HepG2 (cell line): ENCODE measurements around the gene C6orf62. TPM values are rescaled to one million over a fixed set of nuclear protein-coding genes. Genes with fewer than 3 reads are reported as not detected.

Experiments used
- ATAC-seq: fragments of 200-7000 bp; cut with Tn5 transposase; 3 replicates; pipeline ENCODE4 v1.9.1; 2020; ENCODE audit warnings: mild to moderate bottlenecking, moderate library complexity
- BruUV-seq: library from RNA; stranded (reverse); fragments of 400-500 nt; replicated peaks from 2 replicates; lab custom pipeline; 2021; lab: Mats Ljungman, UMichigan
- CTCF ChIA-PET: fragments of 300-600 bp; formaldehyde crosslinking; extraction: SDS; loops from one replicate; lab custom pipeline; 2021; ENCODE audit warnings: low total read pairs, inconsistent platforms, low intra/inter-chr PET ratio; lab: Yijun Ruan, JAX
- POLR2A ChIA-PET: fragments of 350-600 bp; sonication (Branson Sonifier 250); formaldehyde crosslinking; loops from one replicate; lab custom pipeline; 2020; ENCODE audit warnings: antibody characterized with exemption, inconsistent platforms; lab: Yijun Ruan, JAX
- DNase-seq: peaks from one replicate; pipeline ENCODE4 v3.0.0-alpha.2; 2015; ENCODE audit warnings: low spot score
- FAIRE-seq: peaks from 3 replicates; lab custom pipeline; 2011; peaks lifted over from hg19 to GRCh38; lab: Jason Lieb, UNC
- H2AFZ ChIP-seq: one replicate; pipeline ENCODE4 v1.6.1; 2011; ENCODE audit warnings: low read length, inconsistent platforms
- H3K27ac ChIP-seq: fragments of 300-600 bp; 3 replicates; pipeline ENCODE4 v1.8.0; 2011; ENCODE audit warnings: mixed run types, mild to moderate bottlenecking, mixed read lengths, low read length, inconsistent platforms; ENCODE audit not compliant: insufficient read depth; ENCODE audit errors: extremely low read length
- H3K27me3 ChIP-seq, 2 experiments: fragments of 200-600 bp in 1 of 2; 2 replicates in 1 of 2; 3 replicates in 1 of 2; pipeline versions ENCODE4 v1.6.0 to v1.8.0; 2011; ENCODE audit warnings: low read length in 2 of 2, mild to moderate bottlenecking in 2 of 2, moderate library complexity in 2 of 2, inconsistent platforms in 1 of 2; ENCODE audit not compliant: insufficient read depth in 2 of 2, control insufficient read depth in 1 of 2
- H3K36me3 ChIP-seq, 2 experiments: fragments of 200-600 bp in 1 of 2; replicated peaks in 1 of 2; 2 replicates in 1 of 2; 3 replicates in 1 of 2; pipeline versions ENCODE4 v1.5.1 to v1.8.0; 2011; ENCODE audit warnings: low read length in 2 of 2, inconsistent platforms in 1 of 2; ENCODE audit not compliant: insufficient read depth in 2 of 2, control insufficient read depth in 1 of 2
- H3K4me1 ChIP-seq: 2 replicates; pipeline ENCODE4 v1.5.1; 2012; ENCODE audit warnings: low read length, inconsistent platforms; ENCODE audit not compliant: insufficient read depth
- H3K4me2 ChIP-seq: 2 replicates; pipeline ENCODE4 v1.6.0; 2011; ENCODE audit warnings: low read depth, low read length, inconsistent platforms
- H3K4me3 ChIP-seq, 3 experiments: fragments of 200-600 bp in 1 of 3; sonication (generic), shearing (Covaris generic) in 1 of 3; replicated peaks in 1 of 3; 2 replicates each; pipeline ENCODE4 v1.5.1; 2011 to 2016; ENCODE audit warnings: low read length in 3 of 3, inconsistent platforms in 2 of 3, low read depth in 2 of 3, mild to moderate bottlenecking in 2 of 3, control low read depth in 1 of 3, mixed read lengths in 1 of 3; ENCODE audit not compliant: insufficient read depth in 1 of 3
- H3K79me2 ChIP-seq: one replicate; pipeline ENCODE4 v1.6.1; 2011; ENCODE audit warnings: low read length, inconsistent platforms; ENCODE audit not compliant: insufficient read depth
- H3K9ac ChIP-seq: 2 replicates; pipeline ENCODE4 v1.6.0; 2011; ENCODE audit warnings: mild to moderate bottlenecking, low read depth, low read length, inconsistent platforms; ENCODE audit not compliant: insufficient read depth
- H3K9me3 ChIP-seq: 2 replicates; pipeline ENCODE4 v1.5.1; 2012; ENCODE audit warnings: mild to moderate bottlenecking, low read length
- H4K20me1 ChIP-seq: 2 replicates; pipeline ENCODE4 v1.6.0; 2011; ENCODE audit warnings: inconsistent platforms, mild to moderate bottlenecking, low read length, moderate library complexity; ENCODE audit not compliant: insufficient read depth
- FOSL1 ChIP-seq: sonication (generic); formaldehyde crosslinking; IDR thresholded peaks from 2 replicates; pipeline ENCODE4 v1.9.0; 2021; ENCODE audit warnings: missing genetic modification reagents, borderline replicate concordance
- GLI4 ChIP-seq: sonication (generic); formaldehyde crosslinking; IDR thresholded peaks from 2 replicates; pipeline ENCODE4 v1.5.1; 2020; ENCODE audit warnings: missing genetic modification reagents, mild to moderate bottlenecking, moderate library complexity, borderline replicate concordance
- IKZF1 ChIP-seq: fragments of 450-650 bp; IDR thresholded peaks from 2 replicates; pipeline ENCODE4 v1.7.1; 2016
- MBD4 ChIP-seq: IDR thresholded peaks from 2 replicates; pipeline ENCODE4 v1.6.1; 2012; ENCODE audit warnings: low read length, inconsistent platforms, borderline replicate concordance
- PITX1 ChIP-seq: sonication (generic); formaldehyde crosslinking; IDR thresholded peaks from 2 replicates; pipeline ENCODE4 v1.5.1; 2020; ENCODE audit warnings: mild to moderate bottlenecking, missing genetic modification reagents
- POGZ ChIP-seq: sonication (generic); formaldehyde crosslinking; IDR thresholded peaks from 2 replicates; pipeline ENCODE4 v1.4.0; 2020; ENCODE audit warnings: mild to moderate bottlenecking, missing genetic modification reagents
- STAG1 ChIP-seq: sonication (generic); formaldehyde crosslinking; IDR thresholded peaks from 2 replicates; pipeline ENCODE4 v1.4.0; 2020; ENCODE audit warnings: missing genetic modification reagents
- TEAD3 ChIP-seq: optimal IDR thresholded peaks from 2 replicates; pipeline ENCODE3; 2016; ENCODE audit warnings: borderline replicate concordance
- ZNF234 ChIP-seq: sonication (generic); formaldehyde crosslinking; conservative IDR thresholded peaks from 2 replicates; pipeline ENCODE4 v1.5.1; 2020; ENCODE audit warnings: mild to moderate bottlenecking, missing genetic modification reagents
- ZNF570 ChIP-seq: sonication (generic); formaldehyde crosslinking; IDR thresholded peaks from 2 replicates; pipeline ENCODE4 v1.4.0; 2020; ENCODE audit warnings: mild to moderate bottlenecking, missing genetic modification reagents, borderline replicate concordance
- ZNF878 ChIP-seq: sonication (generic); formaldehyde crosslinking; IDR thresholded peaks from 2 replicates; pipeline ENCODE4 v1.8.1; 2023; ENCODE audit warnings: mild to moderate bottlenecking, missing genetic modification reagents, moderate library complexity
- WGBS: methylation state at CpG from one replicate; pipeline ENCODE4 v1.1.6; 2017; ENCODE audit warnings: low lambda C conversion rate; 5-methylcytosine and 5-hydroxymethylcytosine counted together
- in situ Hi-C: cut with HindIII; loops from 2 replicates; pipeline ENCODE4 v1.10.0; 2017; ENCODE audit warnings: low pct_unique_long_range_greater_than_20kb; ENCODE audit not compliant: extremely low pct_ligation_motif_present
- intact Hi-C: fragments of 100-400 bp; cut with micrococcal nuclease; formaldehyde crosslinking; loops from one replicate; pipeline ENCODE4 v1.10.0; 2022; ENCODE audit not compliant: unreplicated experiment
- polyA plus RNA-seq, 8 experiments: library from polyadenylated mRNA; depleted of rRNA in 3 of 8; stranded (reverse) in 7 of 8; unstranded in 1 of 8; fragments of >200 nt; fragmentation: Illumina TruSeq in 4 of 8; extraction: Trizol in 4 of 8; gene quantifications; 2 replicates each; pipeline versions ENCODE4 v1.2.1 to v1.2.3, GENCODE V29; 2011 to 2016; ENCODE audit warnings: low read depth in 4 of 8, missing spikeins in 1 of 8, mixed read lengths in 1 of 8; ENCODE audit not compliant: insufficient read depth in 1 of 8
- total RNA-seq, 5 experiments: library from RNA; depleted of rRNA; stranded (reverse); fragments of >200 nt; fragmentation: Illumina TruSeq; extraction: Trizol; gene quantifications; 2 replicates each; pipeline ENCODE4 v1.2.3, GENCODE V29; 2016; ENCODE audit warnings: low read depth in 1 of 5
- TF ChIP-seq, protein P1 (sequence below): sonication (generic); formaldehyde crosslinking; IDR thresholded peaks from 2 replicates; pipeline ENCODE4 v1.5.0; 2020; ENCODE audit warnings: mild to moderate bottlenecking, missing genetic modification reagents, moderate library complexity
- TF ChIP-seq, protein P2 (sequence below), 2 experiments: fragments of 450-650 bp in 1 of 2; sonication (generic) in 1 of 2; formaldehyde crosslinking; IDR thresholded peaks; 2 replicates each; pipeline versions ENCODE4 v1.5.0 to v1.8.0; 2020 to 2022; ENCODE audit warnings: mild to moderate bottlenecking in 1 of 2, missing genetic modification reagents in 1 of 2
- TF ChIP-seq, protein P3 (sequence below): sonication (generic); formaldehyde crosslinking; IDR thresholded peaks from 2 replicates; pipeline ENCODE4 v1.4.0; 2020; ENCODE audit warnings: missing genetic modification reagents, mild to moderate bottlenecking, borderline replicate concordance
- TF ChIP-seq, protein P4 (sequence below): sonication (generic); formaldehyde crosslinking; IDR thresholded peaks from 2 replicates; pipeline ENCODE4 v1.5.1; 2020; ENCODE audit warnings: mild to moderate bottlenecking, missing genetic modification reagents

C6orf62 gene
- total and polyA plus RNA-seq, 2 of the 13 experiments (the other 11 are each of a cell fraction or from before 2014, with no cell fraction given), result 54.8 to 90.4 TPM

DNA sequence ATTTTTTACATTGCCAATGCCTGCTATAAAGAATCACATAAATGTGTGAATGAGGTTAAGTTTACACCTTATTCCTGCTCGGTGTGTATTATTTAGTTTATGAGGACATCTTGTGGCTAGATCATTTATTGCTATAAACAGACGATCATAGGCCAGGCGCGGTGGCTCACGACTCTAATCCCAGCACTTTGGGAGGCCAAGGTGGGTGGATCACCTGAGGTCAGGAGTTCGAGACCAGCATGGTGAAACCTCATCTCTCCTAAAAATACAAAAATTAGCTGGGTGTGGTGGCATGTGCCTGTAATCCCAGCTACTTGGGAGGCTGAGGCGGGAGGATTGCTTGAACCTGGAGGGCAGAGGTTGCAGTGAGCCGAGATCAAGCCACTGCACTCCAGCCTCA is 23.3 kb downstream of the C6orf62 start (continued):
- TF ChIP-seq, protein P1, sequence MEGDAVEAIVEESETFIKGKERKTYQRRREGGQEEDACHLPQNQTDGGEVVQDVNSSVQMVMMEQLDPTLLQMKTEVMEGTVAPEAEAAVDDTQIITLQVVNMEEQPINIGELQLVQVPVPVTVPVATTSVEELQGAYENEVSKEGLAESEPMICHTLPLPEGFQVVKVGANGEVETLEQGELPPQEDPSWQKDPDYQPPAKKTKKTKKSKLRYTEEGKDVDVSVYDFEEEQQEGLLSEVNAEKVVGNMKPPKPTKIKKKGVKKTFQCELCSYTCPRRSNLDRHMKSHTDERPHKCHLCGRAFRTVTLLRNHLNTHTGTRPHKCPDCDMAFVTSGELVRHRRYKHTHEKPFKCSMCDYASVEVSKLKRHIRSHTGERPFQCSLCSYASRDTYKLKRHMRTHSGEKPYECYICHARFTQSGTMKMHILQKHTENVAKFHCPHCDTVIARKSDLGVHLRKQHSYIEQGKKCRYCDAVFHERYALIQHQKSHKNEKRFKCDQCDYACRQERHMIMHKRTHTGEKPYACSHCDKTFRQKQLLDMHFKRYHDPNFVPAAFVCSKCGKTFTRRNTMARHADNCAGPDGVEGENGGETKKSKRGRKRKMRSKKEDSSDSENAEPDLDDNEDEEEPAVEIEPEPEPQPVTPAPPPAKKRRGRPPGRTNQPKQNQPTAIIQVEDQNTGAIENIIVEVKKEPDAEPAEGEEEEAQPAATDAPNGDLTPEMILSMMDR (CRISPR knock-in tag), result peak; percentile 84
- 0 out of 2 replicates have a peak, but pooled peaks have one; percentile 43 for TF ChIP-seq ZNF878 (CRISPR knock-in tag)
- TF ChIP-seq, protein P2, sequence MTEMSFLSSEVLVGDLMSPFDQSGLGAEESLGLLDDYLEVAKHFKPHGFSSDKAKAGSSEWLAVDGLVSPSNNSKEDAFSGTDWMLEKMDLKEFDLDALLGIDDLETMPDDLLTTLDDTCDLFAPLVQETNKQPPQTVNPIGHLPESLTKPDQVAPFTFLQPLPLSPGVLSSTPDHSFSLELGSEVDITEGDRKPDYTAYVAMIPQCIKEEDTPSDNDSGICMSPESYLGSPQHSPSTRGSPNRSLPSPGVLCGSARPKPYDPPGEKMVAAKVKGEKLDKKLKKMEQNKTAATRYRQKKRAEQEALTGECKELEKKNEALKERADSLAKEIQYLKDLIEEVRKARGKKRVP (CRISPR knock-in tag; IDR thresholded peaks at IDR 0.05), result 0 out of 4 replicates have a peak, but pooled peaks of 1 of the 2 experiments have one; percentile 8
- TF ChIP-seq STAG1, result peak; percentile 91
- 0 out of 2 replicates have a peak, but pooled peaks have one; percentile 20 for TF ChIP-seq PITX1 (CRISPR knock-in tag)

DNA sequence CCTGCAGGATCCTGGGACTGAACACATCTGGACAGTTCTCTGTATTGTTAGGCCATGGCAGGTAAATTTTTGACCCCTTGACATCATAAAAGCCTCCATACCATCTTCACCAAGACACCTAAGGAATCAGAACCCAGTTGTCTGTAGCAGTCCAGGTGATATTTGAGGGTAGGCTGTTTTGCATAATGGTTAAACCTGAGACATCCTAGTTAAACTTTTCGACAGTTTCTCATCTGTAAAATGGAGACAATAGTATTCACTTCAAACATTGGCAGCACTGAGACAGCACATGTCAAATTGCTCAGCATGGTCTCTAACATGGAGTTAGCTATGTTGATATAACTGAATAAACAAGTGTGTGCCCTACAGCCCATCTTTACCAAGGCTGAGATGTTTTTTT is 24.8 kb downstream of the C6orf62 start:
- ChIA-PET POLR2A (no interaction called here), CTCF (interaction anchor here (4.2 kb wide), 1 partner anchor 113 kb away, joined by 105 read pairs; no protein-coding TSS in a partner anchor)
- Histone ChIP-seq H2AFZ (no peak overlapping the region), H3K4me2 (no peak overlapping the region), H3K79me2 (no peaks in the 10 kb centered on the region), H3K4me1 (peaks cover 5% of the 10 kb centered on the region; the same call in 1 of the 2 replicates), H3K27me3 (no peaks in the 10 kb centered on the region), H3K9ac (no peak overlapping the region), H4K20me1 (no peaks in the 10 kb centered on the region), H3K36me3 (no peaks in the 10 kb centered on the region; a peak in 1 of 5 replicates), H3K27ac (no peak overlapping the region), H3K4me3 (no peak overlapping the region), H3K9me3 (no peaks in the 10 kb centered on the region)
- TF ChIP-seq, protein P3, sequence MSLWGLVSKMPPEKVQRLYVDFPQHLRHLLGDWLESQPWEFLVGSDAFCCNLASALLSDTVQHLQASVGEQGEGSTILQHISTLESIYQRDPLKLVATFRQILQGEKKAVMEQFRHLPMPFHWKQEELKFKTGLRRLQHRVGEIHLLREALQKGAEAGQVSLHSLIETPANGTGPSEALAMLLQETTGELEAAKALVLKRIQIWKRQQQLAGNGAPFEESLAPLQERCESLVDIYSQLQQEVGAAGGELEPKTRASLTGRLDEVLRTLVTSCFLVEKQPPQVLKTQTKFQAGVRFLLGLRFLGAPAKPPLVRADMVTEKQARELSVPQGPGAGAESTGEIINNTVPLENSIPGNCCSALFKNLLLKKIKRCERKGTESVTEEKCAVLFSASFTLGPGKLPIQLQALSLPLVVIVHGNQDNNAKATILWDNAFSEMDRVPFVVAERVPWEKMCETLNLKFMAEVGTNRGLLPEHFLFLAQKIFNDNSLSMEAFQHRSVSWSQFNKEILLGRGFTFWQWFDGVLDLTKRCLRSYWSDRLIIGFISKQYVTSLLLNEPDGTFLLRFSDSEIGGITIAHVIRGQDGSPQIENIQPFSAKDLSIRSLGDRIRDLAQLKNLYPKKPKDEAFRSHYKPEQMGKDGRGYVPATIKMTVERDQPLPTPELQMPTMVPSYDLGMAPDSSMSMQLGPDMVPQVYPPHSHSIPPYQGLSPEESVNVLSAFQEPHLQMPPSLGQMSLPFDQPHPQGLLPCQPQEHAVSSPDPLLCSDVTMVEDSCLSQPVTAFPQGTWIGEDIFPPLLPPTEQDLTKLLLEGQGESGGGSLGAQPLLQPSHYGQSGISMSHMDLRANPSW (CRISPR knock-in tag), result no peak
- TF ChIP-seq, protein P4, sequence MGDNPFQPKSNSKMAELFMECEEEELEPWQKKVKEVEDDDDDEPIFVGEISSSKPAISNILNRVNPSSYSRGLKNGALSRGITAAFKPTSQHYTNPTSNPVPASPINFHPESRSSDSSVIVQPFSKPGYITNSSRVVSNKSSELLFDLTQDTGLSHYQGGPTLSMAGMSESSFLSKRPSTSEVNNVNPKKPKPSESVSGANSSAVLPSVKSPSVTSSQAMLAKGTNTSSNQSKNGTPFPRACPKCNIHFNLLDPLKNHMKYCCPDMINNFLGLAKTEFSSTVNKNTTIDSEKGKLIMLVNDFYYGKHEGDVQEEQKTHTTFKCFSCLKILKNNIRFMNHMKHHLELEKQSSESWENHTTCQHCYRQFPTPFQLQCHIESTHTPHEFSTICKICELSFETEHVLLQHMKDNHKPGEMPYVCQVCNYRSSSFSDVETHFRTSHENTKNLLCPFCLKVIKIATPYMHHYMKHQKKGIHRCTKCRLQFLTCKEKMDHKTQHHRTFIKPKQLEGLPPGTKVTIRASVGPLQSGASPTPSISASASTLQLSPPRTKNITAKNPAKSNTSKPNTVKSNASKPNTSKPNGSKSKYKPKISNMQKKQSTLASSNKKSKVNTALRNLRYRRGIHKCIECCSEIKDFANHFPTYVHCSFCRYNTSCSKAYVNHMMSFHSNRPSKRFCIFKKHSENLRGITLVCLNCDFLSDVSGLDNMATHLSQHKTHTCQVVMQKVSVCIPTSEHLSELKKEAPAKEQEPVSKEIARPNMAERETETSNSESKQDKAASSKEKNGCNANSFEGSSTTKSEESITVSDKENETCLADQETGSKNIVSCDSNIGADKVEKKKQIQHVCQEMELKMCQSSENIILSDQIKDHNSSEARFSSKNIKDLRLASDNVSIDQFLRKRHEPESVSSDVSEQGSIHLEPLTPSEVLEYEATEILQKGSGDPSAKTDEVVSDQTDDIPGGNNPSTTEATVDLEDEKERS (CRISPR knock-in tag), result no peak
- TF ChIP-seq ZNF234 (no peak), MBD4 (no peak), IKZF1 (no peak), POGZ (CRISPR knock-in tag) (no peak), TEAD3 (CRISPR knock-in tag) (no peak), FOSL1 (CRISPR knock-in tag) (no peak), GLI4 (CRISPR knock-in tag) (no peak), ZNF570 (CRISPR knock-in tag) (no peak)
- intact Hi-C loops, result loop anchor here (2.0 to 10.0 kb wide), 4 partner anchors 27 to 263 kb away; partner anchors contain the start of genes ACOT13, ALDH5A1 and TDP2
- BruUV-seq, result no TSS peak
- ATAC-seq (no peak), DNase-seq (no peak), FAIRE-seq (no peak)
- in situ Hi-C loops, result loop anchor here (10.0 kb wide), 1 partner anchor 259 kb away; no protein-coding TSS in a partner anchor
- WGBS, result 100% methylated on average over 1 of the region's 1 CpG
